ENCODE data around the gene ATXN1. TPM values are rescaled to one million over a fixed set of nuclear protein-coding genes. Genes with fewer than 3 reads are reported as not detected.

The ATXN1 gene
- total and polyA plus RNA-seq, 2 of the 13 experiments (the other 11 are each of a cell fraction or from before 2014, with no cell fraction given), result 20.7 to 39.5 TPM

DNA sequence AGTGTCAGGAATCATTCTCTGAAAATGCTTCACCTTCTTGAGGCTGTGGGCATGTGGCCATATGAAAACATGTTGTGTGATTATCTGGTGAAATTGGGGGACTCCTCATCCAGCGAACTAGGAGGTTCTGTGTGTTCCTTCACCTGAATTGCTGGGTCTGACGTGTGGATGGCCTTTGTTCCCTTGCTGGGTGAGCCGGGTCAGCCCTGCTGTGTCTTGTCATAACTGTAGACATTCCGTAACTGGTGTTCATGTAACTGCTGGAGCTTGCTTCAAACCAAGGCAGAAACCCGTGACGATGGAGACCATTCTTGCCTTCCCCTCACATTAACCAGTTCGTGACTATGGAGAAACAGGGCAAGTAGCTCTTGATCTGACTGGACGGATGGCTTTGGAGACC lies 399.4 kb downstream of the ATXN1 start (continued):
- TF ChIP-seq ZNF839 (CRISPR knock-in tag; IDR thresholded peaks at IDR 0.05; ENCODE audit: borderline replicate concordance) (no peak), SALL2 (CRISPR knock-in tag; IDR thresholded peaks at IDR 0.05) (no peak), E2F2 (CRISPR knock-in tag; IDR thresholded peaks at IDR 0.05; ENCODE audit: borderline replicate concordance) (no peak), MAF1 (CRISPR knock-in tag; IDR thresholded peaks at IDR 0.05; ENCODE audit: borderline replicate concordance) (no peak)

- Histone ChIP-seq H2AFZ (ENCODE audit: low read length) (no peak overlapping the region), H3K27ac (ENCODE audit: extremely low read length, insufficient read depth, low read length) (no peak overlapping the region), H3K27me3 (ENCODE audit: control insufficient read depth in 1 of 2, insufficient read depth in 2 of 2, low read length in 2 of 2) (no peaks in the 10 kb centered on the region), H3K4me3 (replicated peaks in 1 of 3; ENCODE audit: insufficient read depth in 1 of 3, low read depth in 2 of 3, low read length in 3 of 3) (no peak overlapping the region), H4K20me1 (ENCODE audit: insufficient read depth, low read length) (no peaks in the 10 kb centered on the region), H3K4me2 (ENCODE audit: low read depth, low read length) (no peak overlapping the region), H3K9ac (ENCODE audit: insufficient read depth, low read depth, low read length) (no peak overlapping the region), H3K36me3 (replicated peaks in 1 of 2; ENCODE audit: control insufficient read depth in 1 of 2, insufficient read depth in 2 of 2, low read length in 2 of 2) (peaks cover 3 to 12% of the 10 kb centered on the region in 2 experiments; a peak in 3 of 5 replicates), H3K9me3 (ENCODE audit: low read length) (no peaks in the 10 kb centered on the region), H3K79me2 (ENCODE audit: insufficient read depth, low read length) (no peaks in the 10 kb centered on the region), H3K4me1 (ENCODE audit: insufficient read depth, low read length) (no peaks in the 10 kb centered on the region)
- intact Hi-C loops (cut with micrococcal nuclease; ENCODE audit: unreplicated experiment) (no loop called here), in situ Hi-C loops (cut with HindIII; ENCODE audit: extremely low pct_ligation_motif_present, low pct_unique_long_range_greater_than_20kb) (no loop called here)
- DNase-seq (ENCODE audit: low spot score) (no peak), FAIRE-seq (no peak), ATAC-seq (no peak)
- WGBS (ENCODE audit: low lambda C conversion rate), result 97% methylated on average over 4 of the region's 4 CpGs
- POLR2A ChIA-PET, result no interaction called here
- BruUV-seq (replicated peaks), result no TSS peak
- TF ChIP-seq ZNF546 (CRISPR knock-in tag; conservative IDR thresholded peaks at IDR 0.05) (no peak), MLLT10 (CRISPR knock-in tag; IDR thresholded peaks at IDR 0.05) (no peak), GFI1 (CRISPR knock-in tag; IDR thresholded peaks at IDR 0.05; ENCODE audit: borderline replicate concordance) (no peak), ZMYM3 (CRISPR knock-in tag; IDR thresholded peaks at IDR 0.05) (no peak), XRCC5 (optimal IDR thresholded peaks at IDR 0.05; ENCODE audit: low read length) (no peak), MAFG (CRISPR knock-in tag; IDR thresholded peaks at IDR 0.05) (no peak), PRPF4 (IDR thresholded peaks at IDR 0.05; ENCODE audit: low read depth, low read length, poor library complexity, severe bottlenecking) (no peak), PTBP1 (IDR thresholded peaks at IDR 0.05; ENCODE audit: low read depth, low read length, poor library complexity, severe bottlenecking) (no peak), CHD4 (IDR thresholded peaks at IDR 0.05; ENCODE audit: borderline replicate concordance, low read length) (no peak), SOX13 (IDR thresholded peaks at IDR 0.05) (no peak), SOX13 (CRISPR knock-in tag; conservative IDR thresholded peaks at IDR 0.05 in 1 of 2, IDR thresholded peaks at IDR 0.05 in 1 of 2) (no peak), PAWR (CRISPR knock-in tag; IDR thresholded peaks at IDR 0.05; ENCODE audit: borderline replicate concordance) (no peak)
- TF ChIP-seq, protein P1, sequence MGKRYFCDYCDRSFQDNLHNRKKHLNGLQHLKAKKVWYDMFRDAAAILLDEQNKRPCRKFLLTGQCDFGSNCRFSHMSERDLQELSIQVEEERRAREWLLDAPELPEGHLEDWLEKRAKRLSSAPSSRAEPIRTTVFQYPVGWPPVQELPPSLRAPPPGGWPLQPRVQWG (CRISPR knock-in tag; IDR thresholded peaks at IDR 0.05; ENCODE audit: borderline replicate concordance, low read depth), result no peak
- TF ChIP-seq, protein P2, sequence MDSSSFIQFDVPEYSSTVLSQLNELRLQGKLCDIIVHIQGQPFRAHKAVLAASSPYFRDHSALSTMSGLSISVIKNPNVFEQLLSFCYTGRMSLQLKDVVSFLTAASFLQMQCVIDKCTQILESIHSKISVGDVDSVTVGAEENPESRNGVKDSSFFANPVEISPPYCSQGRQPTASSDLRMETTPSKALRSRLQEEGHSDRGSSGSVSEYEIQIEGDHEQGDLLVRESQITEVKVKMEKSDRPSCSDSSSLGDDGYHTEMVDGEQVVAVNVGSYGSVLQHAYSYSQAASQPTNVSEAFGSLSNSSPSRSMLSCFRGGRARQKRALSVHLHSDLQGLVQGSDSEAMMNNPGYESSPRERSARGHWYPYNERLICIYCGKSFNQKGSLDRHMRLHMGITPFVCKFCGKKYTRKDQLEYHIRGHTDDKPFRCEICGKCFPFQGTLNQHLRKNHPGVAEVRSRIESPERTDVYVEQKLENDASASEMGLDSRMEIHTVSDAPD (CRISPR knock-in tag; IDR thresholded peaks at IDR 0.05), result no peak
- TF ChIP-seq, protein P3, sequence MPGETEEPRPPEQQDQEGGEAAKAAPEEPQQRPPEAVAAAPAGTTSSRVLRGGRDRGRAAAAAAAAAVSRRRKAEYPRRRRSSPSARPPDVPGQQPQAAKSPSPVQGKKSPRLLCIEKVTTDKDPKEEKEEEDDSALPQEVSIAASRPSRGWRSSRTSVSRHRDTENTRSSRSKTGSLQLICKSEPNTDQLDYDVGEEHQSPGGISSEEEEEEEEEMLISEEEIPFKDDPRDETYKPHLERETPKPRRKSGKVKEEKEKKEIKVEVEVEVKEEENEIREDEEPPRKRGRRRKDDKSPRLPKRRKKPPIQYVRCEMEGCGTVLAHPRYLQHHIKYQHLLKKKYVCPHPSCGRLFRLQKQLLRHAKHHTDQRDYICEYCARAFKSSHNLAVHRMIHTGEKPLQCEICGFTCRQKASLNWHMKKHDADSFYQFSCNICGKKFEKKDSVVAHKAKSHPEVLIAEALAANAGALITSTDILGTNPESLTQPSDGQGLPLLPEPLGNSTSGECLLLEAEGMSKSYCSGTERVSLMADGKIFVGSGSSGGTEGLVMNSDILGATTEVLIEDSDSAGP (CRISPR knock-in tag; IDR thresholded peaks at IDR 0.05; ENCODE audit: borderline replicate concordance), result no peak
- CTCF ChIA-PET (ENCODE audit: low intra/inter-chr PET ratio, low total read pairs), result no interaction called here
Observed at GRCh38 chr6:16361121-16361520, 400.1 kb downstream of the ATXN1 start.
